Neural progenitor cell (in vitro differentiated cells): ENCODE results near the gene LZTS2.

Source experiments
- EZH2 ChIP-seq: fragments of 200-600 bp; sonication (generic); IDR thresholded peaks from 2 replicates; pipeline ENCODE4 v1.6.1; 2017; ENCODE audit warnings: antibody characterized with exemption, mild to moderate bottlenecking, moderate library complexity
- EZH2phosphoT487 ChIP-seq: fragments of 200-600 bp; sonication (generic); IDR thresholded peaks from 2 replicates; pipeline ENCODE4 v1.6.1; 2017; ENCODE audit warnings: antibody characterized with exemption
- TF ChIP-seq, protein P1 (sequence below): fragments of 200-600 bp; sonication (generic); IDR thresholded peaks from 2 replicates; pipeline ENCODE4 v1.5.1; 2017; ENCODE audit warnings: antibody characterized with exemption, mild to moderate bottlenecking

DNA sequence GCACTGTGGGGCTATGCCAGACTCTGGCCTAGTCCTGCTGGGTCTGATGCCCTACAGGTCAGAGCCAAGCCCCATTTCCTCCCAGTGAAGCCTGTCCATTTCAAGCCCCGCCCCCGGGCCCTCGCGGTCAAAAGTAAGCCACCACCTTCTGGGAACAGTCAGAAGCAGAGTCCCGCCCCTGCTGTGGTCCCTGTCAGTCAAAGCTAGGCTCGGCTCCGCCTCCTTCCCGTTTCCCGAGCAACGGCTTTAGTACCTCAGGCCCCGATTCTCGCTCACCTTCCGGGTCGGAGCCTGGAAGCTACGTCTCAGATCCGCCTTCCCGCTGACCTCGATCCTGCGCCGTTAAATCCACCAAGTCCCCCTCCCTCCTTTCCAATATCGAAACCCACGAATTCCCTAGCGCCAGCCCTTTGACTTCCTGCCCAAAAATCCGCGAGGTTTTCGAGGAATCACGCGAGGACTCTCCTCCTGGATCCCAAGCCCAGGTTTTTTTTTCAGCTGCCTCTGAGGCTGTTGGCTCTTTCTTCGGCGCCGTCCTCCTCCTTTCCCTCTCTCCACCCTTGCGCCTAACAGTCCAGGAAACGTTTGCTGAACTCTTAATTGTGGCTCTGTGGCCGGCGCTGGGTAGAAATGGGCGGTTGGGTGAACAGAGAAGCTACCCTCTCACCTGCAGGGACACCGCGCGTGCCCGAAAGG lies 43.2 kb downstream of the LZTS2 start:
- TF ChIP-seq, protein P1, sequence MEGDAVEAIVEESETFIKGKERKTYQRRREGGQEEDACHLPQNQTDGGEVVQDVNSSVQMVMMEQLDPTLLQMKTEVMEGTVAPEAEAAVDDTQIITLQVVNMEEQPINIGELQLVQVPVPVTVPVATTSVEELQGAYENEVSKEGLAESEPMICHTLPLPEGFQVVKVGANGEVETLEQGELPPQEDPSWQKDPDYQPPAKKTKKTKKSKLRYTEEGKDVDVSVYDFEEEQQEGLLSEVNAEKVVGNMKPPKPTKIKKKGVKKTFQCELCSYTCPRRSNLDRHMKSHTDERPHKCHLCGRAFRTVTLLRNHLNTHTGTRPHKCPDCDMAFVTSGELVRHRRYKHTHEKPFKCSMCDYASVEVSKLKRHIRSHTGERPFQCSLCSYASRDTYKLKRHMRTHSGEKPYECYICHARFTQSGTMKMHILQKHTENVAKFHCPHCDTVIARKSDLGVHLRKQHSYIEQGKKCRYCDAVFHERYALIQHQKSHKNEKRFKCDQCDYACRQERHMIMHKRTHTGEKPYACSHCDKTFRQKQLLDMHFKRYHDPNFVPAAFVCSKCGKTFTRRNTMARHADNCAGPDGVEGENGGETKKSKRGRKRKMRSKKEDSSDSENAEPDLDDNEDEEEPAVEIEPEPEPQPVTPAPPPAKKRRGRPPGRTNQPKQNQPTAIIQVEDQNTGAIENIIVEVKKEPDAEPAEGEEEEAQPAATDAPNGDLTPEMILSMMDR, result no peak
- TF ChIP-seq EZH2, result peak; percentile 50
- TF ChIP-seq EZH2phosphoT487, result no peak
